Panc1 (cell line): ENCODE measurements around the gene WDR5B. TPM values are rescaled to one million over a fixed set of nuclear protein-coding genes. Genes with fewer than 3 reads are reported as not detected.

Experiments
- ATAC-seq: fragments of 200-7000 bp; cut with Tn5 transposase; 2 replicates; pipeline ENCODE4 v1.9.1; 2020; ENCODE audit warnings: mild to moderate bottlenecking, moderate library complexity
- BruUV-seq: library from RNA; stranded (reverse); fragments of 400-500 nt; replicated peaks from 2 replicates; lab custom pipeline; 2021; lab: Mats Ljungman, UMichigan
- CTCF ChIA-PET: fragments of 300-600 bp; sonication (Branson Sonifier 250); formaldehyde crosslinking; loops from one replicate; lab custom pipeline; 2022; ENCODE audit warnings: antibody characterized with exemption; lab: Charles Lee
- POLR2A ChIA-PET: fragments of 300-600 bp; sonication (Branson Sonifier 250); formaldehyde crosslinking; loops from one replicate; lab custom pipeline; 2022; ENCODE audit warnings: antibody characterized with exemption; lab: Charles Lee
- DNase-seq: peaks from one replicate; pipeline ENCODE4 v3.0.0-alpha.2; 2010; ENCODE audit warnings: low read depth, low spot score
- H3K27ac ChIP-seq: 2 replicates; pipeline ENCODE4 v1.5.1; 2011; ENCODE audit warnings: mild to moderate bottlenecking, low read length, inconsistent platforms
- H3K27me3 ChIP-seq: fragments of 200-500 bp; sonication (Bioruptor generic); 2 replicates; pipeline ENCODE4 v1.6.0; 2014; ENCODE audit warnings: low read length, inconsistent platforms; ENCODE audit not compliant: control insufficient read depth, insufficient read depth
- H3K36me3 ChIP-seq: fragments of 200-500 bp; sonication (Bioruptor generic); 2 replicates; pipeline ENCODE4 v1.5.1; 2014; ENCODE audit warnings: inconsistent platforms, mild to moderate bottlenecking, low read length, moderate library complexity; ENCODE audit not compliant: control insufficient read depth, insufficient read depth
- H3K4me1 ChIP-seq: 2 replicates; pipeline ENCODE4 v1.5.1; 2011; ENCODE audit warnings: inconsistent platforms, mild to moderate bottlenecking, low read length, moderate library complexity; ENCODE audit not compliant: control insufficient read depth, insufficient read depth
- H3K4me3 ChIP-seq, 2 experiments: 2 replicates each; pipeline ENCODE4 v1.5.1; 2011 to 2012; ENCODE audit warnings: low read depth in 2 of 2, low read length in 2 of 2, mild to moderate bottlenecking in 2 of 2, inconsistent platforms in 1 of 2, moderate library complexity in 1 of 2
- H3K9me3 ChIP-seq: fragments of 200-500 bp; sonication (Bioruptor generic); 2 replicates; pipeline ENCODE4 v1.5.1; 2014; ENCODE audit warnings: low read depth, mild to moderate bottlenecking, inconsistent platforms, low read length, moderate library complexity; ENCODE audit not compliant: control insufficient read depth, insufficient read depth
- POLR2AphosphoS5 ChIP-seq: IDR thresholded peaks from 2 replicates; pipeline ENCODE4 v1.6.1; 2012; ENCODE audit warnings: mild to moderate bottlenecking, low read depth, low read length, moderate library complexity
- SIN3A ChIP-seq: IDR thresholded peaks from 2 replicates; pipeline ENCODE4 v1.6.1; 2012; ENCODE audit warnings: low read depth, mild to moderate bottlenecking, low read length, moderate library complexity, borderline replicate concordance; ENCODE audit not compliant: insufficient read depth
- TCF7L2 ChIP-seq: IDR thresholded peaks from 2 replicates; pipeline ENCODE4 v1.6.1; 2011; ENCODE audit warnings: mild to moderate bottlenecking, low read depth, low read length, inconsistent platforms
- in situ Hi-C: cut with HindIII; loops from 2 replicates; pipeline ENCODE4 v1.10.0; 2016; ENCODE audit warnings: low sequenced_read_pairs, low pct_unique_long_range_greater_than_20kb
- intact Hi-C: fragments of 100-400 bp; cut with micrococcal nuclease; formaldehyde crosslinking; loops from one replicate; pipeline ENCODE4 v1.10.0; 2022; ENCODE audit not compliant: unreplicated experiment
- total RNA-seq: library from RNA; stranded (reverse); gene quantifications from one replicate; pipeline ENCODE4 v1.2.1, GENCODE V29; 2021; ENCODE audit not compliant: unreplicated experiment
- TF ChIP-seq, protein P1 (sequence below), 2 experiments: IDR thresholded peaks; 2 replicates each; pipeline ENCODE4 v1.6.1; 2011 to 2012; ENCODE audit warnings: low read depth in 2 of 2, control low read depth in 1 of 2, low read length in 1 of 2, mild to moderate bottlenecking in 1 of 2, moderate library complexity in 1 of 2; ENCODE audit not compliant: insufficient read depth in 1 of 2
- TF ChIP-seq, protein P2 (sequence below): fragments of 450-650 bp; IDR thresholded peaks from 2 replicates; pipeline ENCODE4 v1.5.1; 2017; ENCODE audit warnings: mild to moderate bottlenecking

WDR5B gene
- total RNA-seq, 1 experiment from 2014 or later = 5.5 TPM

DNA sequence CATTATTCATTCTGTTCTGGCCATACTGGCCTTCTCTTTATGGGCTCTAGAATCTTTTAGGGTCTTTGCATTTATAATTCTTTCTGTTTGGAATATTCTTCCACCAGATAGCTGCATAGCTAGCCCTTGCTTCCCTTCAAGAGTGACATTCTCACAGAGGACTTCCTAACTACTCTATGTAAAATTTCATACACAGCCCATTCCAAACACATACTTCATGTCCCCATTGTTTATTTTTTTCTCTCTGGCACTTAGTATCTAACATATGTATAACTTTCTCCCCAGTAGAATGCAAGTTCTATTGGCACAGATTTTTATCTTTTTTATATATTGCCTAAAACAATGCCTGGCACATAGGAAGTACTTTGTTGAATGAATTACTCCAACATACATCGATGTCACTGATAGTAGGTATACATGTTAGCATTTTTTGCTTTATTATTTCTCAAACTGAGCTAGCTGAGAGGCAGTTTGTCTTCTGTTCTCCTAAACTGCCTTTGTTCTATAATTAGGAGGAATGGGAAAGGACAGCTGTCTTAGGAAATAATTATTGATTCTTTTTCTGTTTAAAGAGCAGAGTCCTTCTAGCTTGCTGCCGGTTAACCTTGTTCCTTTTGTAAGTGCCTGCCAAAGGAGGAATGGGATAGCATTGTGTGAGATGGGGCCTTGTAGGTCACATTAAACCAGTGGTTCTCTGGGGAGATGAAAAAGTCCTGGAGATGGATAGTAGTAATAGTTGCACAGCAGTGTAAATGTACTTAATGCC is 24.0 kb downstream of the WDR5B start:
- ChIA-PET CTCF (no interaction called here), POLR2A (no interaction called here)
- in situ Hi-C loops (no loop called here), intact Hi-C loops (loop anchor here (2.0 kb wide), 1 partner anchor 287 kb away; no protein-coding TSS in a partner anchor)
- DNase-seq = no peak
- Histone ChIP-seq H3K9me3 (no peaks in the 10 kb centered on the region), H3K4me3 (no peak overlapping the region), H3K36me3 (no peaks in the 10 kb centered on the region), H3K4me1 (no peaks in the 10 kb centered on the region; the same call in 1 of the 2 replicates), H3K27ac (no peak overlapping the region), H3K27me3 (no peaks in the 10 kb centered on the region)
- TF ChIP-seq SIN3A (no peak), POLR2AphosphoS5 (no peak), TCF7L2 (no peak)
- TF ChIP-seq, protein P1, sequence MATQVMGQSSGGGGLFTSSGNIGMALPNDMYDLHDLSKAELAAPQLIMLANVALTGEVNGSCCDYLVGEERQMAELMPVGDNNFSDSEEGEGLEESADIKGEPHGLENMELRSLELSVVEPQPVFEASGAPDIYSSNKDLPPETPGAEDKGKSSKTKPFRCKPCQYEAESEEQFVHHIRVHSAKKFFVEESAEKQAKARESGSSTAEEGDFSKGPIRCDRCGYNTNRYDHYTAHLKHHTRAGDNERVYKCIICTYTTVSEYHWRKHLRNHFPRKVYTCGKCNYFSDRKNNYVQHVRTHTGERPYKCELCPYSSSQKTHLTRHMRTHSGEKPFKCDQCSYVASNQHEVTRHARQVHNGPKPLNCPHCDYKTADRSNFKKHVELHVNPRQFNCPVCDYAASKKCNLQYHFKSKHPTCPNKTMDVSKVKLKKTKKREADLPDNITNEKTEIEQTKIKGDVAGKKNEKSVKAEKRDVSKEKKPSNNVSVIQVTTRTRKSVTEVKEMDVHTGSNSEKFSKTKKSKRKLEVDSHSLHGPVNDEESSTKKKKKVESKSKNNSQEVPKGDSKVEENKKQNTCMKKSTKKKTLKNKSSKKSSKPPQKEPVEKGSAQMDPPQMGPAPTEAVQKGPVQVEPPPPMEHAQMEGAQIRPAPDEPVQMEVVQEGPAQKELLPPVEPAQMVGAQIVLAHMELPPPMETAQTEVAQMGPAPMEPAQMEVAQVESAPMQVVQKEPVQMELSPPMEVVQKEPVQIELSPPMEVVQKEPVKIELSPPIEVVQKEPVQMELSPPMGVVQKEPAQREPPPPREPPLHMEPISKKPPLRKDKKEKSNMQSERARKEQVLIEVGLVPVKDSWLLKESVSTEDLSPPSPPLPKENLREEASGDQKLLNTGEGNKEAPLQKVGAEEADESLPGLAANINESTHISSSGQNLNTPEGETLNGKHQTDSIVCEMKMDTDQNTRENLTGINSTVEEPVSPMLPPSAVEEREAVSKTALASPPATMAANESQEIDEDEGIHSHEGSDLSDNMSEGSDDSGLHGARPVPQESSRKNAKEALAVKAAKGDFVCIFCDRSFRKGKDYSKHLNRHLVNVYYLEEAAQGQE (IDR thresholded peaks at IDR 0.05; ENCODE audit: insufficient read depth in 1 of 2, low read depth in 2 of 2, low read length in 1 of 2) = no peak
- TF ChIP-seq, protein P2, sequence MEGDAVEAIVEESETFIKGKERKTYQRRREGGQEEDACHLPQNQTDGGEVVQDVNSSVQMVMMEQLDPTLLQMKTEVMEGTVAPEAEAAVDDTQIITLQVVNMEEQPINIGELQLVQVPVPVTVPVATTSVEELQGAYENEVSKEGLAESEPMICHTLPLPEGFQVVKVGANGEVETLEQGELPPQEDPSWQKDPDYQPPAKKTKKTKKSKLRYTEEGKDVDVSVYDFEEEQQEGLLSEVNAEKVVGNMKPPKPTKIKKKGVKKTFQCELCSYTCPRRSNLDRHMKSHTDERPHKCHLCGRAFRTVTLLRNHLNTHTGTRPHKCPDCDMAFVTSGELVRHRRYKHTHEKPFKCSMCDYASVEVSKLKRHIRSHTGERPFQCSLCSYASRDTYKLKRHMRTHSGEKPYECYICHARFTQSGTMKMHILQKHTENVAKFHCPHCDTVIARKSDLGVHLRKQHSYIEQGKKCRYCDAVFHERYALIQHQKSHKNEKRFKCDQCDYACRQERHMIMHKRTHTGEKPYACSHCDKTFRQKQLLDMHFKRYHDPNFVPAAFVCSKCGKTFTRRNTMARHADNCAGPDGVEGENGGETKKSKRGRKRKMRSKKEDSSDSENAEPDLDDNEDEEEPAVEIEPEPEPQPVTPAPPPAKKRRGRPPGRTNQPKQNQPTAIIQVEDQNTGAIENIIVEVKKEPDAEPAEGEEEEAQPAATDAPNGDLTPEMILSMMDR = no peak
- no TSS peak for BruUV-seq
- ATAC-seq = no peak

DNA sequence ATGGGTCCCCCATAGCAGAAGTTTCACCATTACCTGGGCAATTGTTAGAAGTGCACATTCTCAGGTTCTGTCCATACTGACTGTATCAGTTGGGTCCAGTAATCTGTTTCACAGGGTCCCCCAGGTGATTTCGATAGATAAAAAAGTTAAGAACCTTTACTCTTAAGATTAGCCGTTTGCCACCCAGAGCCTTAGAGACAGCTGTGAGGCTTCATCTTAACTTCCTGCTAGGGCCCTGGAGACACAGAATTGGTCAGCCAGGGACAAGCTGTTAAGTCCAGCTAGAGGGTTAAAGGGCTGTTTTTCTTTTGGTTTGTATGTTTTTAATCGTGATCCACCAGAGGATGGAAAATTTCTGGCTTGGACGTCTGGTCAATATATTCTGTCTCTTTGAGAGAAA is 25.2 kb downstream of the WDR5B start:
- H3K4me3 ChIP-seq = no peak overlapping the region
- BruUV-seq = no TSS peak
- H3K27me3 ChIP-seq = no peaks in the 10 kb centered on the region
- POLR2A ChIA-PET = interaction anchor here (0.6 kb wide), 2 partner anchors 40 to 123 kb away, joined by 3 to 5 read pairs; no protein-coding TSS in a partner anchor
- DNase-seq = no peak
- no peak for TF ChIP-seq TCF7L2
- TF ChIP-seq POLR2AphosphoS5 = no peak
- no peaks in the 10 kb centered on the region for H3K36me3 ChIP-seq
- H3K27ac ChIP-seq = no peak overlapping the region
- no peaks in the 10 kb centered on the region for H3K9me3 ChIP-seq
- CTCF ChIA-PET = interaction anchor here (0.7 kb wide), 1 partner anchor 22 kb away, joined by 4 read pairs; no protein-coding TSS in a partner anchor
- intact Hi-C loops = no loop called here
- no peaks in the 10 kb centered on the region; the same call in 1 of the 2 replicates for H3K4me1 ChIP-seq
- ATAC-seq = no peak
- in situ Hi-C loops = no loop called here
